HG03175 (cell line): ENCODE measurements around the gene LRRC3C.
"Not testable (repeated sequence)": the region's sequence is repeated elsewhere in the genome, so short reads cannot be mapped to it uniquely, and the experiment has no call there.

ENCODE experiments used
- ATAC-seq: cut with Tn5 transposase; IDR thresholded peaks from one replicate; pipeline ENCODE4 v1.9.1; 2021; ENCODE audit warnings: mild to moderate bottlenecking, moderate library complexity; ENCODE audit not compliant: unreplicated experiment

LRRC3C gene

GRCh38 chr17:39946551-39947330, 19.2 kb downstream of the LRRC3C start:
- no peak for ATAC-seq

DNA sequence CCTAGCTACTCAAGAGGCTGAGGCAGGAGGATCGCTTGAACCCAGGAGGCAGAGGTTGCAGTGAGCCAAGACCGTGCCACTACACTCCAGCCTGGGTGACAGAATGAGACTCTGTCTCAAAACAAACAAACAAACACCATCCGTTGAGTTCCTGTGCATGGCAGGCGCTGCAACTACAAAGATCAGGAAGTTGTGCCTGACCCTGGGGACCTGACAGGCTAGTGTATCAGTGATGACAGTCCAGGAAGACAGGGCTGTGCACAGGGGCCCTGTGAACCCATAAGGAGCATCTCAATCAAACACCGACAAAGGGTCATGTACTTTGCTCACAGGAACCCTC, 20.9 kb downstream of the LRRC3C start:
- not testable (repeated sequence) for ATAC-seq

- ATAC-seq: no peak
These were observed 21.5 kb downstream of the LRRC3C start for GRCh38 chr17:39949028-39949427.

- ATAC-seq: no peak
These were observed 23.4 kb downstream of the LRRC3C start for GRCh38 chr17:39950871-39951348.

DNA sequence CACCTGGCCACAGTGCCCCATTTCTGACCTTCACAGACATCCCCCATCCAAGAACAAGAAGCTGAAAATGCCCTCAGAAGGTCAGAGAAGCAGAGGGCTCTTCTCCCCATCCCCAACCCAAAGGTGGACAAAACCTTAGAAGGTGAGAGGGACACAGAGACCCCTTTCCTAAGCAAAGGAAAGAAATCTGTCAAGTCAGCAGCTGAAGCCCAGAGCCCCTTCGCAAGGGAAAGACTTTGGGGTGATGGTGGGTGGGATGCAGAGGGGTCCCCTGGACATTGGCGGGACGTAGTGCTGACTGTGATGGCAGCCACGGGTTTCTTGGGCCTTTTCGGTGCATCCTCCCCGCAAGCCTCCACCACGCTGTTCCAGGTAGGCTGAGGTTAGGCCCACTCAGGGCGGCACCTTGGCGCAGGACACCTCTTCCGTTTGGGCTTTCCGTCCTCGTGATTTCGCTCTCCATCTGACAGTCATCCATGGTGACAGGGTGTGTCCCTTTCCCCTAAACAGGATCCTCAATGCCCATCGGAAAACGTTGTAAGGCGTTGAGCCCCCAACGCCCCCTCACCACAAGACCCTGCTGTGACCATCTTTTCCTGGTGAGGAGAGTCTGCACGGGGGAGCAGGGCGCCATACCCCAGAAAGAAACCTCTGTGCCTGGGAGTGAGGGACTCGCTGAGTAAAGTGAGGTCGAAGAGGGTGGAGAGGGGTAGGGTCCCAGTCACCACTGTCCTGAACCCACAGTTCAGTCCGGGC, 24.6 kb downstream of the LRRC3C start:
- no peak for ATAC-seq

- ATAC-seq: peak; percentile 71
These were observed 25.3 kb downstream of the LRRC3C start for GRCh38 chr17:39952680-39953470.

- ATAC-seq: no peak
These were observed 25.9 kb downstream of the LRRC3C start for GRCh38 chr17:39953471-39953888.

DNA sequence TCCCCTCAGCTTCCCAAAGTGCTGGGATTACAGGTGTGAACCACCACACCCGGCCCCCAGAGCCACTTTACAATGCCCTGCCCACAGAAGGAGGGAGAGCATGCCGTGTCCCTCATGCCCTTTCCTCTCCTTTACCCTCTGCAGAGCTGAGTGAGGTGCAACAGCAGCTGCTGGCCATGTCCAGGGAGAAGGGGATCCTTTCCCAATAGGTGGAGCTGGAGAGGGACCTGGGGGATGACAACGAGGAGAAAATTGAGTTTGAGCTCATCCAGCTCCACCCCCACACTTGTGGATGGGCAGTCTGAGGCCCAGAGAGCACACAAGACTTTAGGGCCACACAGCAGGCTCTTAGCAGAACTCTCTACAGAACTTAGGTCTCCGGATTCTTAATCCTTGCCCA, 27.3 kb downstream of the LRRC3C start:
- ATAC-seq: no peak

GRCh38 chr17:39955726-39956225, 28.2 kb downstream of the LRRC3C start:
- no peak for ATAC-seq

GRCh38 chr17:39960524-39961041, 33.1 kb downstream of the LRRC3C start:
- no peak for ATAC-seq

DNA sequence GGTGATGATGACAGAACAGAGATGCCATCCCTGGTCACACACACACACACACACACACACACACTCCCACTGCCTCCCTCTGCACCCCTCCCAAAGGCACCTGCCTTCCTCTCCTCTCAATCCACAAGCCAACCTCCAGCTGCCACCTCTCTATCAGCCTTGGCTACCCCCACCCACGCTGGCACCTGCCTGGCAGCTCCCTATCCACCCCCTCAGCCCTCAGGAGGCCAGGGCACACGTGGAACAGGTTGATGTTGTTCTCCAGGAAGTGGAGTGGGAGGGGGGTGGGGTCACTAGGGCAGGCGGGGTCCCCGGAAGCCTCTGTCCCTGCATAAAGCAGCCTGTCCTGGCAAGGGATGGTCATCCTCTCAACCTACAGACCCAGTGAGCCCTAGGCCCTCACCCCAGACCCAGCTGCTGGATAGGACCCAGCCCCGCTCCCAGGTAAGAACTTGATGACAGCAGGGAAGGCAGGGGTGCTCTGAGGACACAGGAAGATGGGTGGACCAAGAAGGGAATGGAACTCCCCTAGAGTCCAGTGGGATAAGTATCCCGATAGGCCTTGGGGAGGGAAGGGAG, 35.2 kb downstream of the LRRC3C start, which contains the start of gene GSDMA:
TSS of gene GSDMA (plus strand) at position 363 of the 579 bp plus-strand sequence. CDS start 2,684 bp downstream, outside the sequence.
- no peak for ATAC-seq

GRCh38 chr17:39963829-39964228, 36.3 kb downstream of the LRRC3C start:
- no peak for ATAC-seq

DNA sequence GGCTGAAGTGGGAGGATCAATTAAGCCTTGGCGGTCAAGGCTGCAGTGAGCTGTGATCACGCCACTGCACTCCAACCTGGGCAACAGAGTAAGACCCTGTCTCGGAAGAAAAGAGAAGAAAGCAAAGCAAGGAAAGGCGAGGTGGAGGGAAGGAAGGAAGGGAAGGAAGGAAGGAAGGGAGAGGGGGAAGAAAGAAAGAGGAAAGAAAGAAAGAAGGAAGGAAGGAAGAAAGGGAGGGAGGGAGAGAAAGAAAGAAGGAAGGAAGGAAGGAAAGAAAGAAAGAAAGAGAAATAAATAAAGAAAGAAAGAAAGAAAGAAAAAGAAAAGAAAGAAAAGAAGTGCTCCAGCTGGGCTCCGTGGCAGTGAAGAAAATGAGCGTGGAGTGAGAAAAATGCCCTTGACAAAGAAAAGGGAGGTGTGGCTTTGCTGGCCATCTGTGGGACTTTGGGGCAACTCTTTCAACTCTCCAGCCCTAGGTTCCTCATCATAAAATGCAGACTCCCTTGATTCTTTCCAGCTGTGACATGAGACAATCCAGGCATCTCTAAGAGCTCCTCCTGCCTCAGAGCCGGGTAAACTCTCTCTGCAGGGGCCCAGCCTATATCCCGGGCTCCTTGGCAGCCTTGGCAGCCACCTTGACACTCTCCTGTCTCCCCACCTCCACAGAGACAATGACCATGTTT, 37.6 kb downstream of the LRRC3C start:
- no peak for ATAC-seq

- ATAC-seq: no peak
These were observed 39.2 kb downstream of the LRRC3C start for GRCh38 chr17:39966771-39967170.

- ATAC-seq: no peak
These were observed 41.2 kb downstream of the LRRC3C start for GRCh38 chr17:39968761-39969160.

GRCh38 chr17:39969375-39969774, 41.8 kb downstream of the LRRC3C start:
- no peak for ATAC-seq

- ATAC-seq: no peak
These were observed 42.7 kb downstream of the LRRC3C start for GRCh38 chr17:39970157-39970692.

- ATAC-seq: no peak
These were observed 43.6 kb downstream of the LRRC3C start for GRCh38 chr17:39971076-39971603.

DNA sequence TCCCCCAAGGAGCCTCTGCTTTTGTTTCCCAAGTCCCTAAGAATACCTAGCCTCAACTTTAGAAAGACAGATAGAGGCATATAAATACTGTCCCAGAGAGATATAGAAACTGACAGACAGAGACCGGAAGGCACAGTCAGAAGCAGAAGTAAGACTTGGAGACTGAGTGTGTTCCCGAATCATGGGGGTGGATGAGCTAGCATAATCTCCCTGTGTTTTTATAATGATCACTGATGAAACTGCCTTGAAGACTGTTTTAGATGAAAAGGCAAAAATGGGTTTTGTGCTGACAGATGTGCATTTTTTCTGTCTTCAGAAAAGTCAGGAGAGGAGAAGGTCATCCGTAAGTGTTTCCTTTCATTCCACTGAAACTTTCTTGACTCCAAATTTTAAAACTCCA, 44.7 kb downstream of the LRRC3C start:
- ATAC-seq: no peak
